Activated naive CD4-positive, alpha-beta T cell treated with anti-CD3 and anti-CD28 coated beads, Interleukin-2, amount 10 ng/mL, durations not matched to agents 7 days and 5 days (primary cell): ENCODE results near the gene EIF4B.
A peak's percentile ranks its signal among the peaks of the same experiment; 100 is the strongest.

Source experiments
- CTCF ChIA-PET: fragments of 350-600 bp; sonication (Branson Sonifier 250); formaldehyde crosslinking; loops from one replicate; lab custom pipeline; 2021; ENCODE audit warnings: antibody characterized with exemption; lab: Charles Lee
- DNase-seq: peaks from one replicate; pipeline ENCODE4 v3.0.0-alpha.2; 2020
- H3K27ac Mint-ChIP-seq: one replicate; pipeline ENCODE4 v1.8.0; 2021; ENCODE audit warnings: mild to moderate bottlenecking, moderate library complexity, mixed read lengths
- H3K27me3 Mint-ChIP-seq: one replicate; pipeline ENCODE4 v1.8.0; 2021; ENCODE audit warnings: mild to moderate bottlenecking, mixed read lengths
- H3K36me3 Mint-ChIP-seq: one replicate; pipeline ENCODE4 v1.8.0; 2021; ENCODE audit warnings: mixed read lengths
- H3K4me1 Mint-ChIP-seq: one replicate; pipeline ENCODE4 v1.8.0; 2021; ENCODE audit warnings: mixed read lengths
- H3K4me3 Mint-ChIP-seq: one replicate; pipeline ENCODE4 v1.8.0; 2021; ENCODE audit warnings: mild to moderate bottlenecking, moderate library complexity, mixed read lengths
- H3K9me3 Mint-ChIP-seq: one replicate; pipeline ENCODE4 v1.8.0; 2021; ENCODE audit warnings: mixed read lengths

The EIF4B gene

DNA sequence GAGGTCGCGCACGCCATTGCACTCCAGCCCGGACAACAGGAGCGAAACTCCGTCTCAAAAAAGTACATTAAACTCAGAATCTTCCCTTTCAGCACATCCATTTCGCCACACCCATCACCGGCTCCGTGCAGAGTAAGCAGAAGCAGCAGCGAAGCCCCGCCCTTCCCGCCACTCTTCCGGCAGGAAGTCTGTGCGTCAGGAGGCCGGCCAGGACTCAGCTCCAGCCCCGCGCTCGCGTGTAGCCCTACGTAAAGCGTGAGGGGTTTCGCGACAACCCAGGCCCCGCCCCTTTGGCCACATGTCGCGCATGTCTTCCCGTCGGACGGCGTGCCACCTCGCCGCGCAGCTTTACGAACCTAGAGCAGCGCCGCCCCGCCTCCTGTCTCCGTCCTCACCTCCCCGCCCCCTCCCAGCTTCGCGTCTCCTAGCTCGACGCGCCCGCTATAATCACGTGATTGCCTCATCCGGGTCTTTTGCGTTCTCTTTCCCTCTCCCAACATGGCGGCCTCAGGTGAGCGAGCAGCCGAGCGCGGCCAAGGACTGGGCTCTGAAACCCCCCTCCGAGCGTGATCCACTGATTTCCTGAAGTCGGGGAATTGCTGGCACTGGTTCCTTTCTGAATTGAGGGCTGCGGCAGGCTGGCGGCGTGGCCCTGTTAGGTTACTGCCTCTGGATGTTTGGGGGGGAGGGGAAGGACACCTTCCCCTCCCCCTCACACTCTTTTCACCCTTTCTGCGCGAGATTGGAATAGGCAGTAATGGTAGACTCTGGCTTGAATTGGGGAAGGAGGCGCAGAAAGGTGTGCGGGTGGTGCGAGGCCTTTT, at the start of gene EIF4B:
Gene EIF4B (plus strand): TSS at position 471 of the 824 bp plus-strand sequence. CDS start 28 bp downstream, at position 499.
- peak within 1 kb of the TSS; percentile 99 for H3K4me3 Mint-ChIP-seq
- H3K36me3 Mint-ChIP-seq = peaks cover 30% of the 10 kb centered on the region
- H3K27me3 Mint-ChIP-seq = peaks cover 21% of the 10 kb centered on the region
- H3K4me1 Mint-ChIP-seq = peaks cover 48% of the 10 kb centered on the region
- CTCF ChIA-PET = interaction anchor here (0.6 to 1.2 kb wide), 6 partner anchors 25 to 121 kb away, joined by 3 to 5 read pairs (median 3); no protein-coding TSS in a partner anchor
- DNase-seq = peak; percentile 100
- peak within 1 kb of the TSS; percentile 99 for H3K27ac Mint-ChIP-seq
- H3K9me3 Mint-ChIP-seq = no peaks in the 10 kb centered on the region

DNA sequence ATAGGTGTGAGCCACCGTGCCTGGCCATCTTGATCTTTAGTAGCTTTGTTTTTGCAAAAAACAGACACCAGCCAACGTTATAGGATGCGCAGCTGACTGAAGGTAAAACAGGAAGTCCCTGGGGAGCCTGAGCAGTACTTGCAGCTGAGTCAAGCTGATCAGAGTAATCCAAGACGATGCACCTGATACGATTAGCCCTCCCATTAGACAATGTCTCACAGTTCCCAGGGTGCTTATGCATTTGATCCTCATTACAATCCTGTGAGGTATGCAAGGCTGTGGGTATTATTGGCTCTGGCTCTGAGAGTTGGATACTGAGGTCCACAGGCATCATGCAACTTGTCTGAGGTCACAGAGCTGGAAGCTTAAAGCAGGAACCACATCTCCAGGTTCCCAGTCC, 49.3 kb upstream of the EIF4B start:
- H3K9me3 Mint-ChIP-seq = no peaks in the 10 kb centered on the region
- DNase-seq = no peak
- H3K4me1 Mint-ChIP-seq = no peaks in the 10 kb centered on the region
- H3K36me3 Mint-ChIP-seq = no peaks in the 10 kb centered on the region
- no peak overlapping the region for H3K27ac Mint-ChIP-seq
- no peak overlapping the region for H3K4me3 Mint-ChIP-seq
- CTCF ChIA-PET = interaction anchor here (0.8 to 2.9 kb wide), 5 partner anchors 22 to 77 kb away, joined by 3 to 21 read pairs (median 5); no protein-coding TSS in a partner anchor
- H3K27me3 Mint-ChIP-seq = peaks cover 7% of the 10 kb centered on the region

GRCh38 chr12:52964556-52965336, 41.5 kb upstream of the EIF4B start:
- H3K4me3 Mint-ChIP-seq = no peak overlapping the region
- no peaks in the 10 kb centered on the region for H3K4me1 Mint-ChIP-seq
- no peak overlapping the region for H3K27ac Mint-ChIP-seq
- H3K9me3 Mint-ChIP-seq = no peaks in the 10 kb centered on the region
- DNase-seq = no peak
- H3K27me3 Mint-ChIP-seq = peaks cover 36% of the 10 kb centered on the region
- no peaks in the 10 kb centered on the region for H3K36me3 Mint-ChIP-seq
- CTCF ChIA-PET = interaction anchor here (1.2 to 3.4 kb wide), 3 partner anchors 67 to 85 kb away, joined by 3 to 12 read pairs (median 7); no protein-coding TSS in a partner anchor

DNA sequence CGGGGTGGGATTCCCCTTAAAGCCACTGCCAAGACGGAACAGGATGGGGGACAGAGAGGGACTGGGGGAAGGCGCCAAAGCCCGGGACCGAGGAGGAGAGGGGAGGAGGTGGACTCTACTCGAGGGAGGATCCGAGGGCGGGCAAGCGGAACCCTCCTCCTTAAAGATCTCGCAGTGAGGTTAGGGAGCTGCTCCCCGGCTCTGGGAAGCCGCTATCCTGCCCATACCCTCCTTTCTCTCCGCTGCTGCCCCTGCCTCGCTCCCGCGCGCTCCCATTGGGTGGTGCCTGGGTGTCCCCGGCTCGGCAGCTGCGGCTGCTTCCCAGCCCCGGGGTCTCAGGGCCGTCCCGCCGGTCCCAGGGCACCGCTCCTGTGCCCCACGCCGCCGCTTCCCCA, 40.9 kb upstream of the EIF4B start:
- H3K9me3 Mint-ChIP-seq = no peaks in the 10 kb centered on the region
- H3K27ac Mint-ChIP-seq = no peak overlapping the region
- DNase-seq = no peak
- H3K36me3 Mint-ChIP-seq = no peaks in the 10 kb centered on the region
- peaks cover 42% of the 10 kb centered on the region for H3K27me3 Mint-ChIP-seq
- H3K4me3 Mint-ChIP-seq = no peak overlapping the region
- H3K4me1 Mint-ChIP-seq = no peaks in the 10 kb centered on the region
- CTCF ChIA-PET = interaction anchor here (1.2 to 3.4 kb wide), 3 partner anchors 67 to 85 kb away, joined by 3 to 12 read pairs (median 7); no protein-coding TSS in a partner anchor

DNA sequence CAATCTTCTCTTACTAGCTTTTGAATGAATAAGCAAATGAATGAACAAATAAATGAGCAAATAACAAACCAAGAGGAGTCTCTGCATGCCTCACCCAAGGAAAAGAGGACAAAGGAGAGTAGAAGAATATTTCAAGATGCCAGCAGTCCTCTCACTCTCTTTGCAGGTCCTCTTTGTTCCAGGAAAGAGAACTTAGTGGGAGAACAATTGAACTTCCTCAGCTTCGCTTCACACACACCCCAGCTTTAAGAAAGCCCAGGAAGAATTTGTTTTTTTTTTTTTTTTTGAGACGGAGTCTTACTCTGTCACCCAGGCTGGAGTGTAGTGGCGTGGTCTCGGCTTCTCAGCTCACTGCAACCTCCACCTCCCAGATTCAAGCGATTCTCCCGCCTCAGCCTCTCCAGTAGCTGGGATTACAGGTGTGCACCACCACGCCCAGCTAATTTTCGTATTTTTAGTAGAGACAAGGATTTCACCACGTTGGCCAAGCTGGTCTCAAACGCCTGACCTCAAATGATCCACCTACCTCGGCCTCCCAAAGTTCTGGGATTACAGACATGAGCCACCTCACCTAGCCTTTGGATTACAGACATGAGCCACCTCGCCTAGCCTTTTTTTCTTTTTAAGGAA, 37.0 kb upstream of the EIF4B start:
- Mint-ChIP-seq H3K4me1 (no peaks in the 10 kb centered on the region), H3K4me3 (no peak overlapping the region), H3K36me3 (no peaks in the 10 kb centered on the region), H3K27ac (no peak overlapping the region), H3K9me3 (no peaks in the 10 kb centered on the region), H3K27me3 (peaks cover 47% of the 10 kb centered on the region)
- DNase-seq = no peak
- CTCF ChIA-PET = interaction anchor here (0.7 to 1.7 kb wide), 3 partner anchors 11 to 277 kb away, joined by 3 to 11 read pairs (median 5); no protein-coding TSS in a partner anchor

- no peak for DNase-seq
- no peak overlapping the region for H3K4me3 Mint-ChIP-seq
- no peaks in the 10 kb centered on the region for H3K4me1 Mint-ChIP-seq
- peaks cover 44% of the 10 kb centered on the region for H3K27me3 Mint-ChIP-seq
- H3K36me3 Mint-ChIP-seq = no peaks in the 10 kb centered on the region
- H3K9me3 Mint-ChIP-seq = no peaks in the 10 kb centered on the region
- CTCF ChIA-PET = interaction anchor here (0.6 to 1.7 kb wide), 4 partner anchors 85 to 278 kb away, joined by 3 to 11 read pairs (median 4); no protein-coding TSS in a partner anchor
- no peak overlapping the region for H3K27ac Mint-ChIP-seq
Observed at GRCh38 chr12:52969828-52970569, 36.3 kb upstream of the EIF4B start.

GRCh38 chr12:52971679-52972329, 34.5 kb upstream of the EIF4B start:
- Mint-ChIP-seq H3K9me3 (no peaks in the 10 kb centered on the region), H3K27ac (no peak overlapping the region), H3K4me3 (no peak overlapping the region), H3K36me3 (no peaks in the 10 kb centered on the region), H3K27me3 (peaks cover 41% of the 10 kb centered on the region), H3K4me1 (no peaks in the 10 kb centered on the region)
- no peak for DNase-seq
- CTCF ChIA-PET = interaction anchor here (1.4 kb wide), 1 partner anchor 87 kb away, joined by 3 read pairs; no protein-coding TSS in a partner anchor

- Mint-ChIP-seq H3K4me3 (no peak overlapping the region), H3K4me1 (no peaks in the 10 kb centered on the region), H3K27me3 (peaks cover 50% of the 10 kb centered on the region), H3K36me3 (no peaks in the 10 kb centered on the region), H3K9me3 (no peaks in the 10 kb centered on the region), H3K27ac (no peak overlapping the region)
- DNase-seq = no peak
- CTCF ChIA-PET = interaction anchor here (0.6 to 1.9 kb wide), 3 partner anchors 31 to 95 kb away, joined by 3 to 5 read pairs (median 4); partner anchors contain the start of gene EIF4B
Observed at GRCh38 chr12:52975204-52975603, 31.1 kb upstream of the EIF4B start.

DNA sequence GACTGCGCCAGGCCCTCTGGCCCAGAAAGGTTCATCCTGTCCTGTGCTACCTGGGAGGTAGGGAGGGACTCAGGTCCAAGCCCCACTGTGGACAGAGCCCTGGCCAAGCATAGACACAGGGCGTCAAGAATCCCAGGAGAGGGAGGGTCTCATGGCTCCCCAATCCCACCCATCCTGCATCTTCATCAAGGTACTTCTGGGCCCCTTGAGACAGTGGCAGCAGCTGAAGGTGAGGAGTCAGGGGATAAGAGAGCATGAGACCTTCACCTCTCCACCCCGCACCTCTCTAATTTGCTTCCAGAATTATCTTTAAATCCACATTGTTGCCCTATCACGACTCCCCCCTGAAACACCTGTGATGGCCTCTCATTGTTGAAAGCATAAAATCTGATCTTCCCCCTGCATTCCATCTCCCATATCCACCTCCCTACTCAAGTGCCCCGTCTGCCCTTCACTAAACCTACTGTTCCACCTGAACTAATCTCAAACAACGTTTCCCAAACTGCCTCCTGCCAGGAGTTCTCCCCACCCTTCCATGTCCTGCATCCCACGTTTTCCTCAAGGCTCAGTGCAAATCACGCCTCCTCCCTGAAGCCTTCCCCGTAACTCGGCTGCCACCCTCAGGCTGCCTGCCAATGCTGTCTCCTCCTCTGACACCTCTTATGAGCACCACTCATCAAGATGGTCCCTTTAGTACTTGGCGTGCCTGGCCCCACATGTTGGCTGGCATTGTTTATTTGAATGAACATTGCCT, 30.3 kb upstream of the EIF4B start:
- peaks cover 51% of the 10 kb centered on the region for H3K27me3 Mint-ChIP-seq
- CTCF ChIA-PET = interaction anchor here (1.9 kb wide), 1 partner anchor 96 kb away, joined by 4 read pairs; no protein-coding TSS in a partner anchor

DNA sequence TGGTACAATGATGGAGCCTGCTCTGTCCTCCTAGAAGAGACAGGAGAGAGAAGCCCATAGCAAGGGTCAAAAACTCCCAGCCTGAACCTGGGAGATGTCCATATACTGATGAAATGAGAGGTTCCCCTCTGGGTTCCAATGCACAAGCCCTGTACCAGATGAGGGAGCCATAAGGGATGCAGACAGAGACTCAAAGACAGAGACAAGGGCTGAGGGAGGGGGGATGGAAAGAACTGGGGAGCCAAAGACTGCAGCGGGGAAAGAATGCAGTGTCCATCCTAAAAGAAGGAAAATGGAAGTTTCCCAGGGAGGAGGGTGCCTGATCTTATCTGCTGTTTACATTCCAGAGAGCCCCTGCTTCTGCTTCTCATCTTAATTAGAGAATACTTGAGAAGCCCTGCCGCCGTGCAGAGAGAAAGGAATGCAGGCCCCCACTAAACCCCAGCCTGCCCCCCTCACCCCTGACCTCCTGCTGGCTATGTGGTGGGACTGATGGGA, 29.6 kb upstream of the EIF4B start:
- CTCF ChIA-PET = interaction anchor here (5.8 to 12.5 kb wide), 2 partner anchors 88 to 96 kb away, joined by 36 to 427 read pairs; no protein-coding TSS in a partner anchor
- no peak overlapping the region for H3K4me3 Mint-ChIP-seq
- H3K27ac Mint-ChIP-seq = no peak overlapping the region

More for the DNA sequence above, 30.3 kb upstream of the EIF4B start:
- no peak overlapping the region for H3K27ac Mint-ChIP-seq
- DNase-seq = no peak
- H3K36me3 Mint-ChIP-seq = no peaks in the 10 kb centered on the region
- H3K4me3 Mint-ChIP-seq = no peak overlapping the region
- H3K9me3 Mint-ChIP-seq = no peaks in the 10 kb centered on the region
- no peaks in the 10 kb centered on the region for H3K4me1 Mint-ChIP-seq

GRCh38 chr12:52977170-52977569, 29.1 kb upstream of the EIF4B start:
- Mint-ChIP-seq H3K9me3 (no peaks in the 10 kb centered on the region), H3K27me3 (peaks cover 51% of the 10 kb centered on the region), H3K27ac (no peak overlapping the region), H3K4me3 (no peak overlapping the region), H3K4me1 (no peaks in the 10 kb centered on the region), H3K36me3 (no peaks in the 10 kb centered on the region)
- DNase-seq = no peak
- CTCF ChIA-PET = interaction anchor here (1.0 to 12.5 kb wide), 3 partner anchors 88 to 408 kb away, joined by 3 to 427 read pairs (median 36); no protein-coding TSS in a partner anchor

More for the DNA sequence above, 29.6 kb upstream of the EIF4B start:
- Mint-ChIP-seq H3K27me3 (peaks cover 51% of the 10 kb centered on the region), H3K9me3 (no peaks in the 10 kb centered on the region), H3K4me1 (no peaks in the 10 kb centered on the region), H3K36me3 (no peaks in the 10 kb centered on the region)
- DNase-seq = no peak
